Heart left ventricle (tissue), 13 donors: ENCODE results near the gene IL10RB.

ENCODE experiments used
- CTCF ChIP-seq, 12 donors: fragments of 200-600 bp; sonication (generic) in 4 of 12; IDR thresholded peaks; one replicate each; pipeline versions ENCODE4 v1.5.0 to v1.8.0; 2018 to 2022; ENCODE audit warnings: antibody characterized with exemption in 12 of 12, mild to moderate bottlenecking in 5 of 12
- POLR2A ChIP-seq, 2 donors: fragments of 450-650 bp; IDR thresholded peaks; one replicate each; pipeline ENCODE4 v1.6.1; 2017; ENCODE audit warnings: antibody characterized with exemption in 2 of 2, mild to moderate bottlenecking in 2 of 2, moderate library complexity in 2 of 2
- donor health status: ischemic (EF 13 %, LVEDD 7.1; RV severe dilation, severe dysfunction).
- donor health status: DM: no; HTN: yes; CAD: no.
- donor health status: DM: no; HTN: no; CAD: no.
- donor health status: ischemic (EF 25% LVEDD 6.9; RV normal size, moderate dysfunction).
- donor health status: ischemic (EF 25% LVEDD 5.7; RV mildly dilated, moderate dysfunction).
- donor health status: ischemic (EF 35%, LVEDD 5.7; RV mildly dilated, moderate dysfunction).
- donor health status: nonischemic (EF 11% LVEDD 7.7; RV severe dilation, severe dysfunction).
- donor health status: DM: yes; HTN: yes; CAD: no.
- donor health status: PGD.
- donor health status: ischemic (EF 29% LVEDD 5.4; RV normal size, mild dysfunction).
- donor health status: nonischemic (EF 23%, LVEDD 6.1; RV moderate dilation, normal function).

DNA sequence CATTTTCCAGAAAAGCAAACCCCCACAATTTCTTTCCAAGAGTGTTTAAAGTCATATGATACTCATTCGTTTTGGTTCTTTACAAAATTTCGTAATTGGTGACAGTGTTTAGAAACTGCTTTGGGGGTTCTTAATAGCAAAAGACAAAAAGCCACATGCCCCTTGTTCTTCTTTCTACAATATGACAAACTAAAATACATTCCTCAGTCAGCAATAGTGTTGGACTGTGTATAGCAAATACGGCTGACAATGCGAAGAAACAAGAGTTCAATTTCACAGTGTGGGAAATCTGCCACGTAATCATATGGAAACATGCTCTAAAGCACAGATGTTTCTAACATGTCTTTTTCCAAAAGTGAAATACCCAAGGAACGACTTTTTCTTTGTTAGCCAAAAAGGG, 51.0 kb downstream of the IL10RB start:
- TF ChIP-seq CTCF (IDR thresholded peaks at IDR 0.05) (no peak), POLR2A (IDR thresholded peaks at IDR 0.05) (no peak)
